C4-2B (cell line): ENCODE measurements around the gene TEX2.

Experiments
- H3K27ac ChIP-seq: fragments of 450-650 bp; 2 replicates; pipeline ENCODE4 v1.5.1; 2017
- CTCF ChIP-seq: fragments of 450-650 bp; conservative IDR thresholded peaks from 2 replicates; pipeline ENCODE4 v1.5.1; 2017; ENCODE audit warnings: mild to moderate bottlenecking
- ZFX ChIP-seq: fragments of 450-650 bp; IDR thresholded peaks from 2 replicates; pipeline ENCODE4 v1.6.1; 2017

TEX2 gene

DNA sequence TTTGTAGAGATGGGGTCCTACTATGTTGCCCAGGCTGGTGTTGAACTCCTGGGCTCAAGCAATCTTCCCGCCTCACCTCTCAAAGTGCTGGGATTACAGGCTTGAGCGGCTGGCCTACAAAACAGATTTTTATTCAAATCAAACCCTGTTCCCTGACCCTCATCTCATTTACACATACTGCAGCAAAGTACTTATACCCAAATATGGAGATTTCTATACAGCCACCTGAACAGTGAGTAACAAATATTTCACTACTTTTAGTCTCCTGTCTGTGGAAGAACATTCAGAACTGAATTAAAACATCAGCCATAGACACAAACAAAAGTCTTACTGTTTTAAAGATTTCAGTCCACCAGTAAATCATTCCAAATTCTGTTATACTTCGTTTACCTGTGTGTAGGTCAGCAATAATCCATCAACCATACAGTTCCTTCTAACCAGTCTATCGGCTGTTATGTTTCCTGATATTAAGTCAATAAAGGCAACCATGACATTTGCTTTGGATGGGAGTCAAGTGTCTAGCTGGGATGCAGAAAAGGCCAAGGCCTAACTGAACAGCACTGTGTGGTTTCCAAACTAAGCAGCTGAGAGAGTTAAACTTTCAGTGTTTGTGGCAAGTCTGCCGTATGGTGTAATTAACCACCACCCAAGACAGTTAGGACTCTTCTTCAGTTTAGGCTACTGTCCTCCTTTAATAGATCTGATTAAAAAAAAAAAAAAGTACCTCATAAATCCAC, 155.4 kb downstream of the TEX2 start:
- TF ChIP-seq CTCF (no peak), ZFX (no peak; the same call in 1 of the 2 replicates)
- H3K27ac ChIP-seq: peak overlapping the region; percentile 86

GRCh38 chr17:64106918-64107317, 156.1 kb downstream of the TEX2 start:
- TF ChIP-seq ZFX (no peak), CTCF (no peak)
- peak overlapping the region; percentile 86 for H3K27ac ChIP-seq

DNA sequence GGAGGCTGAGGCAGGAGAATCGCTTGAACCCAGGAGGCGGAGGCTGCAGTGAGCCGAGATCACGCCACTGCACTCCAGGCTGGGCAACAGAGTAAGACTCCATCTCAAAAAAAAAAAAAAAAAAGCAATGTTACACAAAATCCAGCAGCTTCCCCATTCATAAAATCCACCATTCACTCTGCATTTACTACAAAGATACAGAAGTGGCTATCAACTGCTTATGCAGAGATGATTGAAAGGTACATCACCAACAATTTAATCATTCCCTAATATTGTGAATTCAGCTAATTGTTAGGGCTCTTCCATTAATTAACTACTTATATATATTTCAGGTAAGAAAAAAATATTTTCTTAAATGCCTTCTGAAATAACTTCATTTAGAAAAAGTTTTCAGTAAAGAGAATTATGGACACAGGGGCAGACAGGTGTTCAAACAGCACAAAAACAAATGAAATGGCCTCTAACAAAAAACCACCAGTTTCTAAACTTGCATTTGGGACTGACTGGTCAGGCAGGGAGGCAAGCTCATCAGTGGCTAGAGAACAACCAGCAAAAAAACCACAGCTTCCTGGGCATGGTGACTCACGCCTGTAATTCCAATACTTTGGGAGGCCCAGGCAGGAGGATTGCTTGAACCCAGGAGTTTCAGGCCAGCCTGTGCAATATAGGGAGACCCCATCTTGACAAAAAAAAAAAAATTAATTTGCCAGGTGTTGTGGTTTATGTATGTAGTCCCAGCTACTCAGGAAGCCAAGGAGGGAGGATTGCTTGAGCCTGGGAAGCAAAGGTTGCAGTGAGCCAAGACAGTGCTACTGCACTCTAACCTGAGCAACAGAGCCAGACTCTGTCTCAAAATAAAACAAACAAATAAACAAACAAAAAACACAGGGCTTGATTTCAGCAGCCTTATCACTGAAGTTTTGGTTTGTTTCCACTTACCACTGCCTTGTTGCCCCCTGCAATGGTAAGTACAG, 159.4 kb downstream of the TEX2 start:
- no peak overlapping the region for H3K27ac ChIP-seq
- no peak for TF ChIP-seq CTCF
- no peak for TF ChIP-seq ZFX

GRCh38 chr17:64102627-64103390, 160.3 kb downstream of the TEX2 start:
- H3K27ac ChIP-seq: no peak overlapping the region
- TF ChIP-seq ZFX: no peak
- TF ChIP-seq CTCF: no peak

DNA sequence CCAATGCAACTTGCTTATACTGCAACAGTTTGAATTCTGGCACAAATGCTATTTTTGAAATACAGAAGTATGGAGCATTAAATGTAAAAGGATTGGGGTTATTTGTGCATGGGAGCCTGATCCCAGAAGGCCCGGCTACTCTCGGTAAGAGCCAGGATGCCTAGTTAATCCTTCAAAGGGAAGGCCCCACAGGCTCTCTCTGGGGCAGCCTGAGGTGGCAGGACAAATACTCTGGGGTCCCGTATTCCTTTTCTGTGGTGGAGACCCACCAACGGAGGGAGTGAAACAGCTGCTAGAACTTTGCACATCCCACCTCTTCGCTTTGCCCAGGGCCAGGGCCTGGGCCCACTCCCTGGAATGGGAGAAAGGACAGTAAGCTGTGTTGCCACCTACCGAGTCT, 163.5 kb downstream of the TEX2 start:
- TF ChIP-seq ZFX (no peak), CTCF (no peak)

More for the DNA sequence above, 163.5 kb downstream of the TEX2 start:
- H3K27ac ChIP-seq: no peak overlapping the region
